ENCODE measurements around the gene MSRB1. TPM values are rescaled to one million over a fixed set of nuclear protein-coding genes. Genes with fewer than 3 reads are reported as not detected.
"Not testable (repeated sequence)": the region's sequence is repeated elsewhere in the genome, so short reads cannot be mapped to it uniquely, and the experiment has no call there.

The MSRB1 gene
- total RNA-seq, 4 donors from 2014 or later = 17.3 to 46.6 (median 38.3) TPM

DNA sequence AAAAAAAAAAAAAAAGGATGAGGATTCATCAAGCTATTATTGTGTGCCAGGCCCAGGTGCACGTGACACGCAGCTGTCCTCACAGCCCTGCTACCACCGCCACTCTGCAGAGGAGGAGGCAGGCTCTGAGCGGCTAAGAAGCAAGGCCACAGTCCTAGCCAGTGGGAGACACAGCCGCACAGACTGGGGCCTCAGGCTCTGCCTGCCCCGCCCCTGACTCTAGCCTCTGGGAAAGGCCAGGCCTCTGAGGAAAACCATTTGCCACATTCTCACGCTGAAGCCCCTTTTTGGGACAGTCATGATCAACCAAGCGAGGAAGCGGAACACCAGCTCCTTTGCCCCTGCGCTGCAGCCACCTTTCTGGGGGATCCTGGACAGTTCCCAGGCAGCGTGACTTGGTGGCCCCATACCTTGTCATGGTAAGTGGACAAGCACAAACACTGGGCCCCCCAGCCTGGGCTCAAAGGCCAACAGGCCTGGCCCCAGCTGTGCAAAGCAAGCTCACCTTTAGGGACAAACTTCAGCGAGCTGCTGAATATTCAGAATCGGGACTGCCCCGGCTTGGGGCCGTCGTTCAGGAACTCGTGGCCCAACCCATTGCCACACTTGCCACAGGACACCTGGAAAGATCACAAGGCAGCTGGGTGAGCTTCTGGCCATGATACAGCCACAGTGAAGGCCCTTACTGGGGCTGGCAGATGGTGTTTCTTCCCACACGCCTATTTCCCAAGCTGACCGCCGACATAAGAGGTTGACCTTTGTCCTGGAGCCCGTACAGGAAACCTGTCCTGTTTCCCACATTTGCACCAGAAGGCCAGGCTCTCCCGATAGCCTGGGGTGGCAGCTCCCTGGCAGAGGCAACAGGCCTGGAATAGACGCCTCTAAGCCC is 2.5 kb downstream of the MSRB1 start:
- no peaks in the 10 kb centered on the region for H3K9me3 ChIP-seq
- H3K27me3 ChIP-seq = no peaks in the 10 kb centered on the region
- DNase-seq = peak; percentile 43 to 75 (median 68)
- peak overlapping the region in 2 of 4 donors; percentile 77 to 78 for H3K4me3 ChIP-seq
- H3K4me1 ChIP-seq = peaks cover 5 to 37% (median 15%) of the 10 kb centered on the region in 4 donors
- peaks cover 0 to 32% (median 0%) of the 10 kb centered on the region in 3 donors for H3K36me3 ChIP-seq
- peak overlapping the region; percentile 30 to 81 (median 67) for H3K27ac ChIP-seq
- TF ChIP-seq, protein P1, sequence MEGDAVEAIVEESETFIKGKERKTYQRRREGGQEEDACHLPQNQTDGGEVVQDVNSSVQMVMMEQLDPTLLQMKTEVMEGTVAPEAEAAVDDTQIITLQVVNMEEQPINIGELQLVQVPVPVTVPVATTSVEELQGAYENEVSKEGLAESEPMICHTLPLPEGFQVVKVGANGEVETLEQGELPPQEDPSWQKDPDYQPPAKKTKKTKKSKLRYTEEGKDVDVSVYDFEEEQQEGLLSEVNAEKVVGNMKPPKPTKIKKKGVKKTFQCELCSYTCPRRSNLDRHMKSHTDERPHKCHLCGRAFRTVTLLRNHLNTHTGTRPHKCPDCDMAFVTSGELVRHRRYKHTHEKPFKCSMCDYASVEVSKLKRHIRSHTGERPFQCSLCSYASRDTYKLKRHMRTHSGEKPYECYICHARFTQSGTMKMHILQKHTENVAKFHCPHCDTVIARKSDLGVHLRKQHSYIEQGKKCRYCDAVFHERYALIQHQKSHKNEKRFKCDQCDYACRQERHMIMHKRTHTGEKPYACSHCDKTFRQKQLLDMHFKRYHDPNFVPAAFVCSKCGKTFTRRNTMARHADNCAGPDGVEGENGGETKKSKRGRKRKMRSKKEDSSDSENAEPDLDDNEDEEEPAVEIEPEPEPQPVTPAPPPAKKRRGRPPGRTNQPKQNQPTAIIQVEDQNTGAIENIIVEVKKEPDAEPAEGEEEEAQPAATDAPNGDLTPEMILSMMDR (IDR thresholded peaks at IDR 0.05) = no peak
- peak in 1 of 2 donors; percentile 29 for TF ChIP-seq POLR2A (IDR thresholded peaks at IDR 0.05)

DNA sequence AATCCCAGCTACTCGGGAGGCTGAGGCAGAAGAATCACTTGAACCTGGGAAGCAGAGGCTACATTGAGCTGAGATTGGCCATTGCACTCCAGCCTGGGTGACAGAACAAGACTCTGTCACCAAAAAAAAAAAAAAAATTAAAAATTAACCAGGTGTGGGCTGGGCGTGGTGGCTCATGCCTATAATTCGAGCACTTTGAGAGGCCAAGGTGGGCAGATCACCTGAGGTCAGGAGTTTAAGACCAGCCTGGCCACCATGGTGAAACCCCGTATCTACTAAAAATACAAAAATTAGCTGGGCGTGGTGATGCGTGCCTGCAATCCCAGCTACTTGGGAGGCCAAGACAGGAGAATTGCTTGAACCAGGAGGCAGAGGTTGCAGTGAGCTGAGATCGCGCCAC is 3.2 kb downstream of the MSRB1 start:
- H3K4me3 ChIP-seq, H3K9me3 ChIP-seq, DNase-seq, H3K27me3 ChIP-seq: not testable (repeated sequence)
- peak overlapping the region in 2 of 4 donors; percentile 76 to 81 for H3K27ac ChIP-seq
- H3K4me1 ChIP-seq = peaks cover 5 to 37% (median 15%) of the 10 kb centered on the region in 4 donors
- H3K36me3 ChIP-seq = peaks cover 0 to 32% (median 0%) of the 10 kb centered on the region in 3 donors

DNA sequence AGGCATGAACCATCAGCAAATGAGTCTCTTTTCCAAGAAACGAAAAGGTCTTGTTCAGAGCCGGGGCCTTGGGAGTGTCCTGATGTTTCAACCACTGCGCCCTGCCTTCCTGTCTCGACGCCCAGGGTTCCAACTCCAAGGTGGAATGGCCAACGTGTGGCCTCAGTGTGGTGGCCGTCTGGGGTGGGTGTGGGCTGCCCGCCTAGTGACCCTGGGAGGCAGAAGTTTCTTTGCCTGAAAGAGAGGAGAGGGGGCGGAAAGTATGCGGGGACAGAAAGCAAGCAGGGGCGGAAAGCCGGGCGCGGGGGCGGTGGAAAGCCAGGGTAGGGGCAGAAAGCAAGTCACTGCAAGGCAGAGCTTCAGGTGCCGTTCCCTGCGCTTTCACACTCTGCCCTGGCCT is 4.1 kb downstream of the MSRB1 start:
- peaks cover 0 to 32% (median 0%) of the 10 kb centered on the region in 3 donors for H3K36me3 ChIP-seq
- no peaks in the 10 kb centered on the region for H3K27me3 ChIP-seq
- no peak overlapping the region for H3K4me3 ChIP-seq
- H3K9me3 ChIP-seq = no peaks in the 10 kb centered on the region
- no peak overlapping the region for H3K27ac ChIP-seq
- DNase-seq = no peak
- TF ChIP-seq, protein P1 (IDR thresholded peaks at IDR 0.05) = no peak
- TF ChIP-seq POLR2A (IDR thresholded peaks at IDR 0.05) = no peak
- peaks cover 5 to 37% (median 15%) of the 10 kb centered on the region in 4 donors for H3K4me1 ChIP-seq

DNA sequence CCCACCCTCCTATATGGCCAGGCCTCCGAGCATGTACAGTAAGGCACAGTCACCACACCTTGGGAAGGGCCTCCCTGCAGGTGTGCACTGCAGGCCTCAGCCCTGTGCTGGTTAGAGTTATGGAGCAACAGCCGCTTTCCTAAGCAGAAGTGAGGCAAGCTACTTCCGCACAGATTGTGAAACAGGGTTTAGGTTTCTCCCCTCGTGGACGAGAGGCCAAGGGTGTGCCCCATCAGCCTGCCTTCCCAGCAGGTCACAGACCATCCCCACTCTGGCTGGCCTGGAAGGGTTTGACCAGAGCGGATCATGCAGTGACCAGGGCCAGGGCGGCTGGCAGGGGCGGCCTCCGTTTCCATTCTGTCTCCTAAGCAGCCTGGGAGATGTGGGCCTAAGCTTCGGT is 4.7 kb downstream of the MSRB1 start:
- Histone ChIP-seq H3K9me3 (no peaks in the 10 kb centered on the region), H3K4me1 (peaks cover 5 to 33% (median 15%) of the 10 kb centered on the region in 4 donors), H3K27ac (no peak overlapping the region)

DNA sequence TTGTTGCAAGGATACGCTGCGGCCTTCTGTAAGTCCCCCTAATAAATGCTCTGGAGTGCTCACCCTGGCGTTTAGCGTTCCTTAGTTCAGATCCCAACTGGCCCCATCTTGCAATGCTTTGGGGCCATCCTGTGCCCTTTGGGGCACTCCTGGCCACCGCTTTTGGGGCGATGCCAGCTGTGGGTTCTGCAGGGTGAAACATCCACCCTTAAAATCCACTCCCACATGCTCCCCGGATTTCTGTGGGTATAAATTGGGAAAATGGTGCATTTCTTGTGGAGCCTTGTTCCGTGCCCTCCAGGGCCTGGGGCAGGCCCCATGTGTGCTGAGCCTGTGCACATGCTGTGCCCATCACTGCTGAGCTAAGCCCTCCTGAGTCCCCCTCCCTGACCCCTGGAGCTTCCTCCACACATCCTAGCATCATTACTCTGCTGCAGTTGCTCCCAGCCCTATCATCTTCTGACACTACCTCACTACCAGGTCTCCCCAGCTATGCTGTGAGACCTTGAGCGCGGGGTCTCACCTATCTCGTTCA is 6.0 kb downstream of the MSRB1 start:
- Histone ChIP-seq H3K27ac (no peak overlapping the region), H3K4me1 (peaks cover 4 to 27% (median 10%) of the 10 kb centered on the region in 4 donors), H3K4me3 (no peak overlapping the region), H3K9me3 (no peaks in the 10 kb centered on the region), H3K27me3 (no peaks in the 10 kb centered on the region), H3K36me3 (peaks cover 0 to 32% (median 0%) of the 10 kb centered on the region in 3 donors)
- no peak for DNase-seq
- no peak for TF ChIP-seq POLR2A (IDR thresholded peaks at IDR 0.05)
- TF ChIP-seq, protein P1 (IDR thresholded peaks at IDR 0.05) = no peak

More for the DNA sequence above, 4.7 kb downstream of the MSRB1 start:
- DNase-seq = no peak
- Histone ChIP-seq H3K4me3 (no peak overlapping the region), H3K36me3 (peaks cover 0 to 32% (median 0%) of the 10 kb centered on the region in 3 donors), H3K27me3 (no peaks in the 10 kb centered on the region)
- TF ChIP-seq, protein P1 (IDR thresholded peaks at IDR 0.05) = no peak
- no peak for TF ChIP-seq POLR2A (IDR thresholded peaks at IDR 0.05)

All from Peyer's patch (tissue), 4 donors.